HepG2 (cell line): ENCODE results near the gene PLS1. TPM values are rescaled to one million over a fixed set of nuclear protein-coding genes. Genes with fewer than 3 reads are reported as not detected.
A peak's percentile ranks its signal among the peaks of the same experiment; 100 is the strongest.

Source experiments
- HIVEP1 ChIP-seq: sonication (generic); formaldehyde crosslinking; IDR thresholded peaks from 2 replicates; pipeline ENCODE4 v1.4.0; 2020; ENCODE audit warnings: mild to moderate bottlenecking, missing genetic modification reagents
- KAT8 ChIP-seq: IDR thresholded peaks from 2 replicates; pipeline ENCODE4 v1.6.1; 2016; ENCODE audit warnings: missing genetic modification reagents, missing compliant biosample characterization
- KLF16 ChIP-seq, 2 experiments: sonication (generic) in 1 of 2; formaldehyde crosslinking in 1 of 2; IDR thresholded peaks; 2 replicates each; pipeline versions ENCODE4 v1.6.1 to v1.8.0; 2016 to 2023; ENCODE audit warnings: missing genetic modification reagents in 2 of 2, missing compliant biosample characterization in 1 of 2
- LCORL ChIP-seq, 2 experiments: fragments of 450-650 bp in 1 of 2; sonication (generic) in 1 of 2; formaldehyde crosslinking in 1 of 2; IDR thresholded peaks; 2 replicates each; pipeline versions ENCODE4 v1.5.0 to v1.6.1; 2017 to 2020; ENCODE audit warnings: antibody characterized with exemption in 1 of 2, missing genetic modification reagents in 1 of 2
- NR2F1 ChIP-seq, 2 experiments: fragments of 450-650 bp in 1 of 2; formaldehyde crosslinking in 1 of 2; IDR thresholded peaks; 2 replicates each; pipeline versions ENCODE4 v1.5.0 to v1.6.1; 2016 to 2020; ENCODE audit warnings: mild to moderate bottlenecking in 1 of 2, missing compliant biosample characterization in 1 of 2, missing genetic modification reagents in 1 of 2, moderate library complexity in 1 of 2
- POLR2G ChIP-seq: fragments of 200-400 bp; formaldehyde crosslinking; IDR thresholded peaks from 2 replicates; pipeline ENCODE4 v1.6.1; 2018; ENCODE audit warnings: mild to moderate bottlenecking, low read depth, low read length, moderate library complexity
- SAP130 ChIP-seq: IDR thresholded peaks from 2 replicates; pipeline ENCODE4 v1.6.1; 2016; ENCODE audit warnings: low read depth
- ZFP41 ChIP-seq: sonication (generic); formaldehyde crosslinking; IDR thresholded peaks from 2 replicates; pipeline ENCODE4 v1.4.0; 2020; ENCODE audit warnings: mild to moderate bottlenecking, missing genetic modification reagents, borderline replicate concordance
- ZNF143 ChIP-seq: sonication (generic); formaldehyde crosslinking; IDR thresholded peaks from 2 replicates; pipeline ENCODE4 v1.4.0; 2020; ENCODE audit warnings: missing genetic modification reagents
- ZNF230 ChIP-seq: sonication (generic); formaldehyde crosslinking; IDR thresholded peaks from 2 replicates; pipeline ENCODE4 v1.4.0; 2020; ENCODE audit warnings: mild to moderate bottlenecking, missing genetic modification reagents
- ZNF235 ChIP-seq: sonication (generic); formaldehyde crosslinking; IDR thresholded peaks from 2 replicates; pipeline ENCODE4 v1.8.1; 2023; ENCODE audit warnings: mild to moderate bottlenecking, missing genetic modification reagents, borderline replicate concordance
- ZNF263 ChIP-seq: sonication (generic); formaldehyde crosslinking; IDR thresholded peaks from 2 replicates; pipeline ENCODE4 v1.4.0; 2020; ENCODE audit warnings: missing genetic modification reagents
- ZNF274 ChIP-seq: sonication (generic); formaldehyde crosslinking; IDR thresholded peaks from 2 replicates; pipeline ENCODE4 v1.5.1; 2020; ENCODE audit warnings: mild to moderate bottlenecking, missing genetic modification reagents
- ZNF282 ChIP-seq: fragments of 450-650 bp; IDR thresholded peaks from 2 replicates; pipeline ENCODE4 v1.6.1; 2018; ENCODE audit not compliant: partially characterized antibody
- ZNF337 ChIP-seq: sonication (generic); formaldehyde crosslinking; IDR thresholded peaks from 2 replicates; pipeline ENCODE4 v1.5.1; 2020; ENCODE audit warnings: missing genetic modification reagents, low read depth, mild to moderate bottlenecking, borderline replicate concordance
- ZNF781 ChIP-seq: sonication (generic); formaldehyde crosslinking; IDR thresholded peaks from 2 replicates; pipeline ENCODE4 v1.5.1; 2020; ENCODE audit warnings: borderline replicate concordance, mild to moderate bottlenecking, missing genetic modification reagents; ENCODE audit errors: not compliant biosample characterization
- polyA plus RNA-seq, 8 experiments: library from polyadenylated mRNA; depleted of rRNA in 3 of 8; stranded (reverse) in 7 of 8; unstranded in 1 of 8; fragments of >200 nt; fragmentation: Illumina TruSeq in 4 of 8; extraction: Trizol in 4 of 8; gene quantifications; 2 replicates each; pipeline versions ENCODE4 v1.2.1 to v1.2.3, GENCODE V29; 2011 to 2016; ENCODE audit warnings: low read depth in 4 of 8, missing spikeins in 1 of 8, mixed read lengths in 1 of 8; ENCODE audit not compliant: insufficient read depth in 1 of 8
- total RNA-seq, 5 experiments: library from RNA; depleted of rRNA; stranded (reverse); fragments of >200 nt; fragmentation: Illumina TruSeq; extraction: Trizol; gene quantifications; 2 replicates each; pipeline ENCODE4 v1.2.3, GENCODE V29; 2016; ENCODE audit warnings: low read depth in 1 of 5
- TF ChIP-seq, protein P1 (sequence below): sonication (generic); formaldehyde crosslinking; conservative IDR thresholded peaks from 2 replicates; pipeline ENCODE4 v1.5.0; 2020; ENCODE audit warnings: missing genetic modification reagents
- TF ChIP-seq, protein P2 (sequence below): sonication (generic); formaldehyde crosslinking; conservative IDR thresholded peaks from 2 replicates; pipeline ENCODE4 v1.8.0; 2022; ENCODE audit warnings: mild to moderate bottlenecking, moderate library complexity, missing genetic modification reagents
- TF ChIP-seq, protein P3 (sequence below): IDR thresholded peaks from 2 replicates; pipeline ENCODE4 v1.6.1; 2012; ENCODE audit warnings: inconsistent platforms
- TF ChIP-seq, protein P4 (sequence below): sonication (generic); formaldehyde crosslinking; IDR thresholded peaks from 2 replicates; pipeline ENCODE4 v1.5.0; 2020; ENCODE audit warnings: missing genetic modification reagents, mild to moderate bottlenecking, borderline replicate concordance
- TF ChIP-seq, protein P5 (sequence below): sonication (generic); formaldehyde crosslinking; IDR thresholded peaks from 2 replicates; pipeline ENCODE4 v1.4.0; 2020; ENCODE audit warnings: missing genetic modification reagents
- TF ChIP-seq, protein P6 (sequence below): sonication (generic); formaldehyde crosslinking; IDR thresholded peaks from 2 replicates; pipeline ENCODE4 v1.4.0; 2020; ENCODE audit warnings: mild to moderate bottlenecking, missing genetic modification reagents

PLS1 gene
- total and polyA plus RNA-seq, 2 of the 13 experiments (the other 11 are each of a cell fraction or from before 2014, with no cell fraction given) = 11.2 to 21.1 TPM

DNA sequence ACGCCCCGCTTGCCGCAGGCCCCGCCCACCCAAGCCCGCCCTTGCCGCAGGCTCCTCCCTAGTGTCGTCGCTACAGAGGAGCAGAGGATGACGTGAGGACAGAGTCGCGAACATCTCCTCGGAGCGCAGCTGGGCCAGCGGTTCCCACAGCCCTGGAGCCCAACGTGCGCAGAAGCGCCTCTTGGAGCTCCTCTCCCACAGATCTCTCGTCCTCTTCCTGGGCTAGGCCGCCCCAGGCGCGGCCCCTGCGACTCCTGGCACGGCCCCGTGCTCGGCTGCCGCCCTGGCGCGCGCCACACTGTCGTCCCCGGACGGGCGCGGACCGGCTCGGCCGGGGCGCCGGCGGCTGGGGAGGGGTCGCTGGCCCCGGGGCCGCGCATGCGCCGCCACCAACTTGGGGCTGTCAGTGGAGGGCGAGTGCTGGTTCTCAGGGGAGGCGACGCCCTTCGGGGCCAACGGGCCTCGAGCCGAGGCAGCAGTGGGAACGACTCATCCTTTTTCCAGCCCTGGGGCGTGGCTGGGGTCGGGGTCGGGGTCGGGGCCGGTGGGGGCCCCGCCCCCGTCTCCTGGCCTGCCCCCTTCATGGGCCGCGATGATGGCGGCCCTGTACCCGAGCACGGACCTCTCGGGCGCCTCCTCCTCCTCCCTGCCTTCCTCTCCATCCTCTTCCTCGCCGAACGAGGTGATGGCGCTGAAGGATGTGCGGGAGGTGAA lies 127.9 kb downstream of the PLS1 start, which contains the start of gene TRPC1 (continued):
- TF ChIP-seq LCORL (IDR thresholded peaks at IDR 0.05) = no peak
- peak; percentile 5; the same call in 1 of the 2 replicates for TF ChIP-seq LCORL (CRISPR knock-in tag; IDR thresholded peaks at IDR 0.05)
- no peak for TF ChIP-seq ZNF282
- TF ChIP-seq KAT8 = 0 out of 2 replicates have a peak, but pooled peaks have one; percentile 0
- TF ChIP-seq POLR2G = peak; percentile 82
- TF ChIP-seq ZNF235 (CRISPR knock-in tag) = peak; percentile 75; the same call in 1 of the 2 replicates
- TF ChIP-seq, protein P1, sequence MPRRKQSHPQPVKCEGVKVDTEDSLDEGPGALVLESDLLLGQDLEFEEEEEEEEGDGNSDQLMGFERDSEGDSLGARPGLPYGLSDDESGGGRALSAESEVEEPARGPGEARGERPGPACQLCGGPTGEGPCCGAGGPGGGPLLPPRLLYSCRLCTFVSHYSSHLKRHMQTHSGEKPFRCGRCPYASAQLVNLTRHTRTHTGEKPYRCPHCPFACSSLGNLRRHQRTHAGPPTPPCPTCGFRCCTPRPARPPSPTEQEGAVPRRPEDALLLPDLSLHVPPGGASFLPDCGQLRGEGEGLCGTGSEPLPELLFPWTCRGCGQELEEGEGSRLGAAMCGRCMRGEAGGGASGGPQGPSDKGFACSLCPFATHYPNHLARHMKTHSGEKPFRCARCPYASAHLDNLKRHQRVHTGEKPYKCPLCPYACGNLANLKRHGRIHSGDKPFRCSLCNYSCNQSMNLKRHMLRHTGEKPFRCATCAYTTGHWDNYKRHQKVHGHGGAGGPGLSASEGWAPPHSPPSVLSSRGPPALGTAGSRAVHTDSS (CRISPR knock-in tag) = 0 out of 2 replicates have a peak, but pooled peaks have one; percentile 30
- TF ChIP-seq, protein P2, sequence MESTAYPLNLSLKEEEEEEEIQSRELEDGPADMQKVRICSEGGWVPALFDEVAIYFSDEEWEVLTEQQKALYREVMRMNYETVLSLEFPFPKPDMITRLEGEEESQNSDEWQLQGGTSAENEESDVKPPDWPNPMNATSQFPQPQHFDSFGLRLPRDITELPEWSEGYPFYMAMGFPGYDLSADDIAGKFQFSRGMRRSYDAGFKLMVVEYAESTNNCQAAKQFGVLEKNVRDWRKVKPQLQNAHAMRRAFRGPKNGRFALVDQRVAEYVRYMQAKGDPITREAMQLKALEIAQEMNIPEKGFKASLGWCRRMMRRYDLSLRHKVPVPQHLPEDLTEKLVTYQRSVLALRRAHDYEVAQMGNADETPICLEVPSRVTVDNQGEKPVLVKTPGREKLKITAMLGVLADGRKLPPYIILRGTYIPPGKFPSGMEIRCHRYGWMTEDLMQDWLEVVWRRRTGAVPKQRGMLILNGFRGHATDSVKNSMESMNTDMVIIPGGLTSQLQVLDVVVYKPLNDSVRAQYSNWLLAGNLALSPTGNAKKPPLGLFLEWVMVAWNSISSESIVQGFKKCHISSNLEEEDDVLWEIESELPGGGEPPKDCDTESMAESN (CRISPR knock-in tag) = peak; percentile 63; the same call in 1 of the 2 replicates
- peak; percentile 67 for TF ChIP-seq ZNF263
- TF ChIP-seq, protein P3, sequence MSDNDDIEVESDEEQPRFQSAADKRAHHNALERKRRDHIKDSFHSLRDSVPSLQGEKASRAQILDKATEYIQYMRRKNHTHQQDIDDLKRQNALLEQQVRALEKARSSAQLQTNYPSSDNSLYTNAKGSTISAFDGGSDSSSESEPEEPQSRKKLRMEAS = peak; percentile 37; the same call in 1 of the 2 replicates
- TF ChIP-seq ZNF337 (CRISPR knock-in tag) = no peak
- no peak for TF ChIP-seq ZNF274 (CRISPR knock-in tag)
- no peak for TF ChIP-seq HIVEP1 (CRISPR knock-in tag)
- TF ChIP-seq, protein P4, sequence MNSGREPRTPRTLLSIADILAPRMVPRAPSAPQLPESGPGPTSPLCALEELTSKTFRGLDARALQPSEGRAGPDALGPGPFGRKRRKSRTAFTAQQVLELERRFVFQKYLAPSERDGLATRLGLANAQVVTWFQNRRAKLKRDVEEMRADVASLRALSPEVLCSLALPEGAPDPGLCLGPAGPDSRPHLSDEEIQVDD (CRISPR knock-in tag) = 0 out of 2 replicates have a peak, but pooled peaks have one; percentile 39
- no peak for TF ChIP-seq ZNF781 (CRISPR knock-in tag)
- TF ChIP-seq, protein P5, sequence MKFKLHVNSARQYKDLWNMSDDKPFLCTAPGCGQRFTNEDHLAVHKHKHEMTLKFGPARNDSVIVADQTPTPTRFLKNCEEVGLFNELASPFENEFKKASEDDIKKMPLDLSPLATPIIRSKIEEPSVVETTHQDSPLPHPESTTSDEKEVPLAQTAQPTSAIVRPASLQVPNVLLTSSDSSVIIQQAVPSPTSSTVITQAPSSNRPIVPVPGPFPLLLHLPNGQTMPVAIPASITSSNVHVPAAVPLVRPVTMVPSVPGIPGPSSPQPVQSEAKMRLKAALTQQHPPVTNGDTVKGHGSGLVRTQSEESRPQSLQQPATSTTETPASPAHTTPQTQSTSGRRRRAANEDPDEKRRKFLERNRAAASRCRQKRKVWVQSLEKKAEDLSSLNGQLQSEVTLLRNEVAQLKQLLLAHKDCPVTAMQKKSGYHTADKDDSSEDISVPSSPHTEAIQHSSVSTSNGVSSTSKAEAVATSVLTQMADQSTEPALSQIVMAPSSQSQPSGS = peak; percentile 49; the same call in 1 of the 2 replicates
- no peak for TF ChIP-seq ZFP41 (CRISPR knock-in tag)
- 0 out of 2 replicates have a peak, but pooled peaks have one; percentile 20 for TF ChIP-seq ZNF143 (CRISPR knock-in tag)
- TF ChIP-seq SAP130 (CRISPR knock-in tag) = peak; percentile 23; the same call in 1 of the 2 replicates
- peak in 1 of 2 experiments; percentile 12; a peak in 1 of 4 replicates for TF ChIP-seq KLF16 (CRISPR knock-in tag; IDR thresholded peaks at IDR 0.05)
- 0 out of 2 replicates have a peak, but pooled peaks have one; percentile 18 for TF ChIP-seq ZNF230 (CRISPR knock-in tag)
- TF ChIP-seq NR2F1 (CRISPR knock-in tag; IDR thresholded peaks at IDR 0.05) = peak; percentile 31 to 41; a peak in 3 of 4 replicates
- TF ChIP-seq, protein P6, sequence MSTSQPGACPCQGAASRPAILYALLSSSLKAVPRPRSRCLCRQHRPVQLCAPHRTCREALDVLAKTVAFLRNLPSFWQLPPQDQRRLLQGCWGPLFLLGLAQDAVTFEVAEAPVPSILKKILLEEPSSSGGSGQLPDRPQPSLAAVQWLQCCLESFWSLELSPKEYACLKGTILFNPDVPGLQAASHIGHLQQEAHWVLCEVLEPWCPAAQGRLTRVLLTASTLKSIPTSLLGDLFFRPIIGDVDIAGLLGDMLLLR (CRISPR knock-in tag) = no peak
